Epidermal melanocyte (primary cell): ENCODE data around the gene FDX2.

Experiments used
- DNase-seq: peaks from one replicate; pipeline ENCODE4 v3.0.0; 2011; ENCODE audit warnings: low spot score; ENCODE audit not compliant: insufficient read length

FDX2 gene

DNA sequence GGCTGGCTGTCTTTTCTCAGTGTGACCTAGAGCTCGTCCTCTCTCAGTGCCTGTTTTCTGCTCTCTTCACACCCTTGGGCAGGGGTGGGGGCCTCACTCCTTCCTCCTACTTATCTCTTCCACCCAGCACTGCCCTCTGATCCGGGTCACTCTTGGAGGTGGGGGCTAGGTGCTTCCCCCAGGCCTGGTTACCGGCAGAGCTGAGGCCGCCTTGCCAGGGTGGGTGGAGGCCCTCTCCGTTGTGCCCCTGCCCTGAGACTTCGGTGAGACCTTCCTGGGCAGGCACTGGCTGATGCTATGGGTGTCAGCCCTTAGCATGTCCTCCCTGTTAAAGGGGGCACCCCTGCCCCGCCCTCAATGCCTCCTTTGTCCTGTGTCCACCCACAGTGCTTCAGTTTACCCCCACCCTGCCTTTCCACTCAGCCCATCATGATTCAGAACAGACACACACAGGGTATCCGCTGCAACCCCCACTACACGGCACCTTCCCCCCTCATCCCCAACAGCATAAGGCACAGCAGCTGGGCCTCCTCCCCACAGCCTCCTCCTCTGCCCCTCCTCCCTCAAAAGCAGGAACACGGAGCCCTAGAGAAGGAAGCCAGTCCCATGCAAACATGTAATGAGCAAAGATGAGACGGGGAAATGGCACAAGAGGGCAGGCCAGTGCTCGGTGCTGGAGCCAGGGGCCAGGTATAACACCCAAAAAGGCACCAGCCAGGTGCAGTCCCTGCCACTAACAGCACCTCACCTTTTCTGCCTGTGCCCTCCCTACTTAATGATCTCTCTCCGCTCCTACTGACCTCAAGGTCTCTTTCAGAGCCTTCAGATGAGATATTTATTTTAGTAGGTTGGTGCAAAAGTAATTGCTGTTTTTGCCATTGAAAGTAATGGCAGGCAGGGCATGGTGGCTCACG is 16.0 kb downstream of the FDX2 start:
- DNase-seq = no peak

DNA sequence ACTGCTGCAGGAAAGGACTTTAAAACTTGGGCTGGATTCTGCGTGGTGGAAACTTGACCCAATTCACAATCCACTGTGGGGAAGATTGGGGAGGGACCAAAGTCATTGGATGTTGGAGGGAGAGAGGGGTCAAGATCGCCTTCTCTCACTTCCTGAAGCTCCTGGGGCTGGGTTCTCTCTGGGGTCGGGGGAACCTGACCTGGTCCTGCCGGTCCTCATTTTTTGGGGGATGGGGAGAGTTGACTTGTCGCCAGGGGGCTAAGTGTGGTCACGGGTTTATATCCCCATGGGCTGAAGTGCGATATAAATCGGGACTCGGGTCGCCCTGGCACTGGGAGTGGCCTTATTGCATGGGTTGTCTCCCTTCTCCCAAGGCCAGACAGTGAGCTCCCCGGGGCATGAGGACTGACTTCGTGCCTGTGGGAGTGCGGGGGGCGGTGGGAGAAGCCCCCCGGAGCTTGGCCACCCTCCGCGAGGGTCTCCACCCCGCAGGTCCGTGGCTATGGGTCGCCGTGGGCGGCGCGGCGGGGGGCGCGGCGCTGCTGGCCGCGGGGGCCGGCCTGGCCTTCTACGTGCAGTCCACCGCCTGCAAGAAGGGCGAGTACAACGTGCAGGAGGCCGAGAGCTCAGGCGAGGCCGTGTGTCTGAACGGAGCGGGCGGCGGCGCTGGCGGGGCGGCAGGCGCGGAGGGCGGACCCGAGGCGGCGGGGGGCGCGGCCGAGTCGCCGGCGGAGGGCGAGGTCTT is 19.8 kb downstream of the FDX2 start:
- no peak for DNase-seq

DNA sequence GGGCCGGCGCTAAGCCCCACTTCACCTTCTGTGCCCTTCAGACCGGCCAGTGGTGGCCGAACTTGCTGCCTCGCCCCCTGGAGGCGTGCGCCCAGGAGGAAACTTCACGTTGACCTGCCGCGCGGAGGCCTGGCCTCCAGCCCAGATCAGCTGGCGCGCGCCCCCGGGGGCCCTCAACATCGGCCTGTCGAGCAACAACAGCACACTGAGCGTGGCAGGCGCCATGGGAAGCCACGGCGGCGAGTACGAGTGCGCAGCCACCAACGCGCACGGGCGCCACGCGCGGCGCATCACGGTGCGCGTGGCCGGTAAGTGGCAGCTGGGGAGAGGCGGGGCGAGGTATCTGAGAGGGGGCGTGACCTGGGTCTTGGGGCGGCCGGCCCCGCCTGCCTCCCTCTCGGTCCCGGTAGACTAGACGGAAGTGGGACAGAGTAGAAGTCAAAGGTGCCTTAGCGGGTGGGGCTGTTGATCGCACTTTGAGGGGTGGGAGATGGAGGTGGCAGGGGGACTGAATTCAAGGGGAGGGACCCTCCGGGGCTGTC is 20.4 kb downstream of the FDX2 start:
- DNase-seq = no peak

DNA sequence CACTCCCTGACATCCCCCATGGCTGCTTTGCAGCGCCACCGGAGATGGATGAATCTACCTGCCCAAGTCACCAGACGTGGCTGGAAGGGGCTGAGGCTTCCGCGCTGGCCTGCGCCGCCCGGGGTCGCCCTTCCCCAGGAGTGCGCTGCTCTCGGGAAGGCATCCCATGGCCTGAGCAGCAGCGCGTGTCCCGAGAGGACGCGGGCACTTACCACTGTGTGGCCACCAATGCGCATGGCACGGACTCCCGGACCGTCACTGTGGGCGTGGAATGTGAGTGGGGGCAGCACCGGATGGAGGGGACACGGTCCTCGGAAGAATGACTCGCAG is 21.5 kb downstream of the FDX2 start:
- no peak for DNase-seq

DNA sequence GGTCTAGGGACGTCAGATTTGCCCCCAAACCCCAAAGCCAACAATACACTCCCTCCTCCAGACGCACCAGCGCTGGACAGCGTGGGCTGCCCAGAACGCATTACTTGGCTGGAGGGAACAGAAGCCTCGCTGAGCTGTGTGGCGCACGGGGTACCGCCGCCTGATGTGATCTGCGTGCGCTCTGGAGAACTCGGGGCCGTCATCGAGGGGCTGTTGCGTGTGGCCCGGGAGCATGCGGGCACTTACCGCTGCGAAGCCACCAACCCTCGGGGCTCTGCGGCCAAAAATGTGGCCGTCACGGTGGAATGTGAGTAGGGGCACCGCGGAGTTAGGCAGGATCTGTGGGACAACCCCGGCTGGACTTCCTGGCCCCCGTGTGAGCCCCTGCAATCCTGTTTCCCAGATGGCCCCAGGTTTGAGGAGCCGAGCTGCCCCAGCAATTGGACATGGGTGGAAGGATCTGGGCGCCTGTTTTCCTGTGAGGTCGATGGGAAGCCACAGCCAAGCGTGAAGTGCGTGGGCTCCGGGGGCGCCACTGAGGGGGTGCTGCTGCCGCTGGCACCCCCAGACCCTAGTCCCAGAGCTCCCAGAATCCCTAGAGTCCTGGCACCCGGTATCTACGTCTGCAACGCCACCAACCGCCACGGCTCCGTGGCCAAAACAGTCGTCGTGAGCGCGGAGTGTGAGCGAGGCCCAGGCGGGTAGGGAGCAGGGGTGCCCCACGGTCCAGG is 22.0 kb downstream of the FDX2 start:
- DNase-seq = no peak

DNA sequence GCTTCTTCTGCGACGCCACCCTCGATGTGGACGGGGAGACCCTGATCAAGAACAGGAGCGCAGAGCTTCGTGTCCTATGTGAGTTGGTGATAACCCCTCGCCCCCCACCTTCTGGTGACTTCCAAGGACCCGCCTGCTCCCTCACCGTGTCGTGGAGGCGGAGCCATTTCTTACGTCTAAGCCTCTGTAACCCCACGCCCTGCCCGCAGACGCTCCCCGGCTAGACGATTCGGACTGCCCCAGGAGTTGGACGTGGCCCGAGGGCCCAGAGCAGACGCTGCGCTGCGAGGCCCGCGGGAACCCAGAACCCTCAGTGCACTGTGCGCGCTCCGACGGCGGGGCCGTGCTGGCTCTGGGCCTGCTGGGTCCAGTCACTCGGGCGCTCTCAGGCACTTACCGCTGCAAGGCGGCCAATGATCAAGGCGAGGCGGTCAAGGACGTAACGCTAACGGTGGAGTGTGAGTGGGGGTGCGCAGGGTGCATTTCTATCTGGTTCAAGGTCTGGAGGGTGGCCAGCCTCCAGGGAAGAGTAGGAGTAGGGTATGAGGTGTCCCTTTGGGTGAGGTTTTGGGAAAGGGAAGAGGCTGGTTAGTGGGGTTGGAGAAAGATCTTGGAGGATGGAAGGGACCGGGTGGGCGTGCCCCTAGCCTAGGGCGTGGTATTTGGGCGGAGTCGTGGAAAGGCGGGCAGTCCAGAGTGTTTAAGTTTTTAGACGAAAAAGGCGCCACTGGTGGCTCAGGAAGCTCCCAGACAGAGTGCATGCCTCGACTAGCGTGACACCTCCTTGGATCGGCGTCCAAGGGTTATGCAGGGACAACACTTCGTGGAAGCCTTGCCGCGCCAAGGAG is 22.8 kb downstream of the FDX2 start:
- no peak for DNase-seq

DNA sequence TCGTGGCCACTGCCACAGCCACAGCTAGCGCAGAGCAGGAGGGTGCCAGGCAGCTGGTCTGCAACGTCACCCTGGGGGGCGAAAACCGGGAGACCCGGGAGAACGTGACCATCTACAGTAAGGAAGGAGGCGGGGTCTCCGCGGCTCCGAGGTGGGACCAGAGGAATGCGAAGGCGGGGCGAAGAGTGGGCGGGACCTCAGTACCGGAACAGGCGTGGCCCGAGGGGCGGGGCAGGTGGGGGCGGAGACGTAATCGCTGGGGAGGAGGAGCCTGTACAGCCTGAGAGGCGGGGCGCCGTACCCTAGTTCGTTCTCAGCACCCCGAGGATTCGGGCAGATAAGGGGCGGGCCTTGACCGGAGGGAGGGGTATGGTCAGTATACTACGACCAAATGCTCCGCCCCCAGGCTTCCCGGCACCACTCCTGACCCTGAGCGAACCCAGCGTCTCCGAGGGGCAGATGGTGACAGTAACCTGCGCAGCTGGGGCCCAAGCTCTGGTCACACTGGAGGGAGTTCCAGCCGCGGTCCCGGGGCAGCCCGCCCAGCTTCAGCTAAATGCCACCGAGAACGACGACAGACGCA is 23.5 kb downstream of the FDX2 start:
- DNase-seq = peak; percentile 65

DNA sequence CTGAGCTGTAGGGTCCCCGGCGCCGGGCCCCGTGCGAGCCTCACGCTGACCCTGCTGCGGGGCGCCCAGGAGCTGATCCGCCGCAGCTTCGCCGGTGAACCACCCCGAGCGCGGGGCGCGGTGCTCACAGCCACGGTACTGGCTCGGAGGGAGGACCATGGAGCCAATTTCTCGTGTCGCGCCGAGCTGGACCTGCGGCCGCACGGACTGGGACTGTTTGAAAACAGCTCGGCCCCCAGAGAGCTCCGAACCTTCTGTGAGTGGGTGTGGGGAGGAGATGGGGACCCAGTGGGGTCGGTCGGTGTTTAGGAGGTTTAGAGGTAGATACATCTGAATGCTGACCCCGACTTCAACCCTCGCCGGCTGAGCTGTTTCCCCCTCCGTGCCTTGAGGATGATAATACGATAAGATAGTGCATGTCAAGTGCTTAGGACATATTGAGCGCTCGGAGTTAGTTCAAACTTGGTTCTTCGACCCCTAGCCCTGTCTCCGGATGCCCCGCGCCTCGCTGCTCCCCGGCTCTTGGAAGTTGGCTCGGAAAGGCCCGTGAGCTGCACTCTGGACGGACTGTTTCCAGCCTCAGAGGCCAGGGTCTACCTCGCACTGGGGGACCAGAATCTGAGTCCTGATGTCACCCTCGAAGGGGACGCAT is 24.1 kb downstream of the FDX2 start:
- DNase-seq = no peak

DNA sequence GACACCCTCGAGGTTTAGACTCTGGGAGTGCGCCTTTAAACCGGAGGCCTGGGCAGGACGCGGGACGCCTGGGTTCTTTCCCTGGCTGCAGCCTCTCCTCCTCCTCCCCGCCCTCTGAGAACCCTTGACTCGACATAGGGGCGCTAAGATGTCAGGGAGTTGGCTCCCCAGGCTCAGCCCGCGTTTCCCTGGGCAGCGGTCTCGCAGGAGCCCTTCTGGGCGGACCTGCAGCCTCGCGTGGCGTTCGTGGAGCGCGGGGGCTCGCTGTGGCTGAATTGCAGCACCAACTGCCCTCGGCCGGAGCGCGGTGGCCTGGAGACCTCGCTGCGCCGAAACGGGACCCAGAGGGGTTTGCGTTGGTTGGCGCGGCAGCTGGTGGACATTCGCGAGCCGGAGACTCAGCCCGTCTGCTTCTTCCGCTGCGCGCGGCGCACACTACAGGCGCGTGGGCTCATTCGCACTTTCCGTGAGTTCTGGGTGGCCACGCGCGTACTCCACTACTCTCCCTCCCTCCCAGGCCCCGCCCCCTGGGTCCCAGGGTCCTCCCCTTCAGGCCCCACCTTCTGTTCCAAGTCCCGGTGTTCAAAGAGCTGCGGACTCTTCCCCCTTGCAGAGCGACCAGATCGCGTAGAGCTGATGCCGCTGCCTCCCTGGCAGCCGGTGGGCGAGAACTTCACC is 24.8 kb downstream of the FDX2 start:
- no peak for DNase-seq

DNA sequence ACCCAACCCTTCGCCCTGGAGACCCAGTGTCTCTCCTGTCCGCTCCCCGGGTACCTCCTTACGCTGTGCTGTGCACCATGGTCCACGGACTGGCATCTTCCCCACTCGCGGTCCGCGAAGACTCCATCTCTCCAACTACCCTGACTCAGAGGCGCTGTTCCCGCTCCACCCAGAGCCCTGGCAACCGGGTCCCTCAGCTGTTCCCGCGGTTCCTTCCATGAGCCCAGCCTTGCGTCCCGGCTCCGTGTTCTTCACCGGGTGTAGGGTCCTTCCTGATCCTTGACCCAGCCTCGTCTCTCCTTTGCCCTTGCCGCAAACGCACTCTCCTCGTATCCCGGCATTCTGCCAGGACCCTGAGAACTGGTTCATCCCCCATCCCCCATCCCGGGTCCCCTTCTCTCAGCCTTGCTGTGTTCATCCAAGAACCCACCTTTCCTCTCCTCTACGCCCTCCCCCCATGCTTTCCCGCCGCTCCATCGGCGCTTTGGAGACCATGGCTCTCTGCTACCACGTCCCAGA is 25.4 kb downstream of the FDX2 start:
- no peak for DNase-seq

DNA sequence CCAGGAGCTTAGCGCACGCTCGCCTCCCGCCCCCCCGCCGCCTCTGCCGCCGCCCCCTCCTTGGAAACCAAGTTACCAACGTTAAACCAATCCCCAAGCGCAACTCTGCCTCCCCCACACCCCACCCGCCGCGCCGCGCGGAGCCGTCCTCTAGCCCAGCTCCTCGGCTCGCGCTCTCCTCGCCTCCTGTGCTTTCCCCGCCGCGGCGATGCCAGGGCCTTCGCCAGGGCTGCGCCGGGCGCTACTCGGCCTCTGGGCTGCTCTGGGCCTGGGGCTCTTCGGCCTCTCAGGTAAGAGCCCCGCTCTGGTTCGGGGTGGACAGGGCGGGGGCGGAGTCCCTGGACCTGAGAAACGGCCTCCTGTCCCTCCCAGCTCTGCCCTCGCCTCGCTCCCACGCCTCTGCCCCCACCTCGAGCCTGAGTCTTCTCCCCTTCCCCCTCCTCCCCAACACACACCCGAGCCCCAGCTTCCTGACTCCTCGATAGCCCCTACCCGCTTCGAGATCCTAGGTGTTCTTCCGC is 25.9 kb downstream of the FDX2 start, which contains the start of gene ICAM5:
Gene ICAM5 (plus strand): TSS at position 117 of the 521 bp plus-strand sequence. CDS start 92 bp downstream, at position 209.
- DNase-seq = no peak

DNA sequence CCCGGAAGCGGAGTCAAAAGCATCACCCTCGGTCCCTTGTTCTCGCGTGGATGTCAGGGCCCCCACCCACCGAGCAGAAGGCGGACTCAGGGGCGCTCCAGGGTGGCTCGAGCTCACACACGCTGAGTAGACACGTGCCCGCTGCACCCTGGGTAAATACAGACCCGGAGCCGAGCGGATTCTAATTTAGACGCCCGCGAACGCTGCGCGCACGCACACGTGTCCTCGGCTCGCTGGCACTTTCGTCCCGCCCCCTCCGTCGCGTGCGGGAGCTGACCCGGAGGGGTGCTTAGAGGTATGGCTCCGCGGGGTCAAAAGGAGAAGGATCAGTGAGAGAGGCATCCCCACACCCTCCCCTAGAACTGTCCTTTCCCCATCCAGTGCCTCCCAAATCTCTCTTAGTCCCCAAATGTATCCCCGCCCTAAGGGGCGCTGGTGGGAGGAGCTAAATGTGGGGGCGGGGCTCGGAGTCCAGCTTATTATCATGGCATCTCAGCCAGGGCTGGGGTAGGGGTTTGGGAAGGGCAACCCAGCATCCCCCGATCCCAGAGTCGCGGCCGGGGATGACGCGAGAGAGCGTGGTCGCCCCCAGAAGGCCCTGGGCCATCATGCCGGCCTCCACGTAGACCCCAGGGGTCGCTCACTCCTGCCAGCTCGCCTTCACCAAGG is 26.5 kb downstream of the FDX2 start:
- no peak for DNase-seq

DNA sequence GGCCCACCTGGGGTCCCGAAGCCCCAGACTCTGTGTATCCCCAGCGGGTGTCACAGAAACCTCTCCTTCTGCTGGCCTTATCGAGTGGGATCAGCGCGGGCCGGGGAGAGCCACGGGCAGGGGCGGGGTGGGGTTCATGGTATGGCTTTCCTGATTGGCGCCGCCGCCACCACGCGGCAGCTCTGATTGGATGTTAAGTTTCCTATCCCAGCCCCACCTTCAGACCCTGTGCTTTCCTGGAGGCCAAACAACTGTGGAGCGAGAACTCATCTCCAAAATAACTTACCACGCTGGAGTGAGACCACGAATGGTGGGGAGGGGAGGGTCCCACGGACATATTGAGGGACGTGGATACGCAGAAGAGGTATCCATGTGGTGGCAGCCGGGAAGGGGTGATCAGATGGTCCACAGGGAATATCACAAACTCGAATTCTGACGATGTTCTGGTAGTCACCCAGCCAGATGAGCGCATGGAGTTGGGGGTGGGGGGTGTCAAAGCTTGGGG is 27.1 kb downstream of the FDX2 start:
- peak; percentile 62 for DNase-seq

DNA sequence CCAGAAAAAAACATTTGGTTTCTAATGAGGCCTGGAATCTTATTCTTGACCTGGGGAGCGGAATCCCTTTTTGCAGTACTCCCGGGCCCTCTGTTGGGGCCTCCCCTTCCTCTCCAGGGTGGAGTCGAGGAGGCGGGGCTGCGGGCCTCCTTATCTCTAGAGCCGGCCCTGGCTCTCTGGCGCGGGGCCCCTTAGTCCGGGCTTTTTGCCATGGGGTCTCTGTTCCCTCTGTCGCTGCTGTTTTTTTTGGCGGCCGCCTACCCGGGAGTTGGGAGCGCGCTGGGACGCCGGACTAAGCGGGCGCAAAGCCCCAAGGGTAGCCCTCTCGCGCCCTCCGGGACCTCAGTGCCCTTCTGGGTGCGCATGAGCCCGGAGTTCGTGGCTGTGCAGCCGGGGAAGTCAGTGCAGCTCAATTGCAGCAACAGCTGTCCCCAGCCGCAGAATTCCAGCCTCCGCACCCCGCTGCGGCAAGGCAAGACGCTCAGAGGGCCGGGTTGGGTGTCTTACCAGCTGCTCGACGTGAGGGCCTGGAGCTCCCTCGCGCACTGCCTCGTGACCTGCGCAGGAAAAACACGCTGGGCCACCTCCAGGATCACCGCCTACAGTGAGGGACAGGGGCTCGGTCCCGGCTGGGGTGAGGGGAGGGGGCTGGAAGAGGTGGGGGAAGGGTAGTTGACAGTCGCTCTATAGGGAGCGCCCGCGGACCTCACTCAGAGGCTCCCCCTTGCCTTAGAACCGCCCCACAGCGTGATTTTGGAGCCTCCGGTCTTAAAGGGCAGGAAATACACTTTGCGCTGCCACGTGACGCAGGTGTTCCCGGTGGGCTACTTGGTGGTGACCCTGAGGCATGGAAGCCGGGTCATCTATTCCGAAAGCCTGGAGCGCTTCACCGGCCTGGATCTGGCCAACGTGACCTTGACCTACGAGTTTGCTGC is 28.7 kb downstream of the FDX2 start, which contains the start of gene ICAM4:
Gene ICAM4 (plus strand): TSS at position 153 of the 935 bp plus-strand sequence. CDS start 58 bp downstream, at position 211.
- no peak for DNase-seq

DNA sequence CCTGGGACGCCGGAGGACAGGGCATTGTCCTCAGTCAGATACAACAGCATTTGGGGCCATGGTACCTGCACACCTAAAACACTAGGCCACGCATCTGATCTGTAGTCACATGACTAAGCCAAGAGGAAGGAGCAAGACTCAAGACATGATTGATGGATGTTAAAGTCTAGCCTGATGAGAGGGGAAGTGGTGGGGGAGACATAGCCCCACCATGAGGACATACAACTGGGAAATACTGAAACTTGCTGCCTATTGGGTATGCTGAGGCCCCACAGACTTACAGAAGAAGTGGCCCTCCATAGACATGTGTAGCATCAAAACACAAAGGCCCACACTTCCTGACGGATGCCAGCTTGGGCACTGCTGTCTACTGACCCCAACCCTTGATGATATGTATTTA is 30.4 kb downstream of the FDX2 start:
- no peak for DNase-seq

DNA sequence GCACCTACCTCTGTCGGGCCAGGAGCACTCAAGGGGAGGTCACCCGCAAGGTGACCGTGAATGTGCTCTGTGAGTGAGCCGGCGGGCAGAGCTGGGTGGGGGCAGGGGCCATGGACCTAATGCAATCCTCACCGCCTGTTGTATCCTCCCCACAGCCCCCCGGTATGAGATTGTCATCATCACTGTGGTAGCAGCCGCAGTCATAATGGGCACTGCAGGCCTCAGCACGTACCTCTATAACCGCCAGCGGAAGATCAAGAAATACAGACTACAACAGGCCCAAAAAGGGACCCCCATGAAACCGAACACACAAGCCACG is 30.9 kb downstream of the FDX2 start:
- no peak for DNase-seq
